ENCODE results near the gene MRPL55.

The MRPL55 gene

DNA sequence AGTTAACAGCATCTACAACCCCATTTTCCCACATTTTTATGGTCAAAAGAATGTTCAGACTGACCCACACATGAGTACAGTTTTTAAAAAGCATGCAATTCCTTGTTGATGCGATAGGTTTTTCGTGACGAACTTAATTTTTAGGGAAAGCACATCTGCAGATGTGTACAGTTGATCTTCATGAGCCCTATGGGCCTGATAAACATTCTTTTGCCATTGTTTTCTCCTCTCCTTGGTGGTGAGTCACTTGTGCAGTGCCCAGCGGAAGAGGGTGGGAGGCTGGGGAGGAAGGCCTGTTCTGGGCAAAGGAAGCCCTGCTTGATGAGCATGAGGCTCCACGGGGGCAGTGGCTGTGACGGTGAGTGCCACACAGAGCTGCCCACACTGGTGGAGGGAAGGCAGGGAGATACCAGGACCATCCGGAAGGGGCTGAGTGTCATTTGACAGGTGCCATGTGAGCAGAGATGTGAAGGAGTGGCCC lies 21.3 kb downstream of the MRPL55 start:
- H3K27me3 ChIP-seq = no peaks in the 10 kb centered on the region
- peak overlapping the region in 1 of 2 donors; percentile 21 for H3K4me3 ChIP-seq
- H3K4me1 ChIP-seq = peaks cover 8 to 89% (median 79%) of the 10 kb centered on the region in 4 donors
- TF ChIP-seq, protein P1, sequence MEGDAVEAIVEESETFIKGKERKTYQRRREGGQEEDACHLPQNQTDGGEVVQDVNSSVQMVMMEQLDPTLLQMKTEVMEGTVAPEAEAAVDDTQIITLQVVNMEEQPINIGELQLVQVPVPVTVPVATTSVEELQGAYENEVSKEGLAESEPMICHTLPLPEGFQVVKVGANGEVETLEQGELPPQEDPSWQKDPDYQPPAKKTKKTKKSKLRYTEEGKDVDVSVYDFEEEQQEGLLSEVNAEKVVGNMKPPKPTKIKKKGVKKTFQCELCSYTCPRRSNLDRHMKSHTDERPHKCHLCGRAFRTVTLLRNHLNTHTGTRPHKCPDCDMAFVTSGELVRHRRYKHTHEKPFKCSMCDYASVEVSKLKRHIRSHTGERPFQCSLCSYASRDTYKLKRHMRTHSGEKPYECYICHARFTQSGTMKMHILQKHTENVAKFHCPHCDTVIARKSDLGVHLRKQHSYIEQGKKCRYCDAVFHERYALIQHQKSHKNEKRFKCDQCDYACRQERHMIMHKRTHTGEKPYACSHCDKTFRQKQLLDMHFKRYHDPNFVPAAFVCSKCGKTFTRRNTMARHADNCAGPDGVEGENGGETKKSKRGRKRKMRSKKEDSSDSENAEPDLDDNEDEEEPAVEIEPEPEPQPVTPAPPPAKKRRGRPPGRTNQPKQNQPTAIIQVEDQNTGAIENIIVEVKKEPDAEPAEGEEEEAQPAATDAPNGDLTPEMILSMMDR (IDR thresholded peaks at IDR 0.05) = no peak
- intact Hi-C loops (cut with DNase I; ENCODE audit: low total_unique reads) = loop anchor here (10.0 kb wide), 3 partner anchors 323 to 1417 kb away; partner anchors contain the start of genes JMJD4, NUP133 and SNAP47
- no peaks in the 10 kb centered on the region for H3K36me3 ChIP-seq
- H3K9me3 ChIP-seq = no peaks in the 10 kb centered on the region
- DNase-seq = peak in 1 of 2 donors; percentile 63
- H3K27ac ChIP-seq = no peak overlapping the region

DNA sequence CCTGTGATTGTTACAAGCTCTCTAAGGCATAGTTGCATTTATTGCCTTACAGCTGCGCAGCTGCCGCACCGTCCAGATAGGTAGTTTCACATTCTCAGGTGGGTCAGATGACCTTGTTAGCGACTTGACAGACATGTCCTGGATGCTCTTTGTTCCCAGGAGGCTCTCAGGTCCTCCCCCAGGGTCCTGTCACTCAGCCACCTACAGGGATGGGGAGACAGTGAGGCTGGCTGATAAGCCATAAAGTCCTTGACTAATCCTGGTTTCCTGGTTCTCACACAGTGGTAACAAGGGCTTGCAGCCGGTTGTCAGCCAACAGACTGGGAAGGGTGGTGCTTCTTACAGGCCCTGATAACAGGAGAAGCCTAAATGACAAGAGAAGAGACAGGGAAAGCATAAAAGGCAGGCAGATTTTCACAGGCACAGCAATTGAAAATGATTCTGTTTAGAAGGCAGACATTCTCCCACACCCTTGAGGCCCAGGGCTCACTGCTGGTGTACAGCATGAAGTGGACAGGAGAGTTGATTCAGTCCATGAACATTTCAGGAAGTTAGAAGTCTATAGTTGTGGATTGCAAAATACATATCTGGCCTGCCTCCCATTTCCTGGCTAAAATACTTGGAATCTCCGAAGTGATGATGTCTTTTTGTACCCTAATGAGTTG lies 23.7 kb downstream of the MRPL55 start:
- Histone ChIP-seq H3K4me3 (peak overlapping the region; percentile 87 to 93), H3K36me3 (no peaks in the 10 kb centered on the region), H3K4me1 (peaks cover 8 to 79% (median 74%) of the 10 kb centered on the region in 4 donors), H3K27me3 (no peaks in the 10 kb centered on the region), H3K9me3 (no peaks in the 10 kb centered on the region), H3K27ac (peak overlapping the region; percentile 8 to 95)
- DNase-seq = no peak
- intact Hi-C loops (cut with DNase I; ENCODE audit: low total_unique reads) = loop anchor here (10.0 kb wide), 3 partner anchors 321 to 1419 kb away; partner anchors contain the start of genes JMJD4, NUP133 and SNAP47
- TF ChIP-seq, protein P1 (IDR thresholded peaks at IDR 0.05) = no peak

DNA sequence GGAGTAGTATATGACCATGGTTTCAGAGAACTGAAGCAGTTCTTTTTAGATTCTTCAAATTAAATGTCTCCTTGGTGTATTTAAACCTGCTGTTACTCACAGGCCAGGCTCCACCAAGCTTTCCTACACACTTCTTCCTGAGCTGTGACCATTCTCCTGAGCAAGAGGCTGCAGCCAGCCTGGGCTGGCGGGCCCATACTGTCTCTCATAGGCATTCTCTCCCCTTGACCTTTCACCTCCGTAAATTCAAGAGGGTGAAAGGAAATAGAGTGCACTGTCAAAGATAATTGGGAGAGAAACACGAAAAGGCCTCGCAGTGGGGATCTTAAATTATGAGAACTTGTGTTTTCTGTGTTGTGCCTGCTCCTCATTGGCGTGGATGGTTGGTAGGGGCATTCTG lies 24.3 kb downstream of the MRPL55 start:
- peak overlapping the region; percentile 95 to 100 for H3K27ac ChIP-seq
- no peaks in the 10 kb centered on the region for H3K36me3 ChIP-seq
- TF ChIP-seq, protein P1 (IDR thresholded peaks at IDR 0.05) = no peak
- H3K9me3 ChIP-seq = no peaks in the 10 kb centered on the region
- H3K4me1 ChIP-seq = peaks cover 2 to 77% (median 67%) of the 10 kb centered on the region in 4 donors
- intact Hi-C loops (cut with DNase I; ENCODE audit: low total_unique reads) = loop anchor here (5.0 to 10.0 kb wide), 4 partner anchors 320 to 1420 kb away; partner anchors contain the start of genes JMJD4, NUP133, RNF187 and SNAP47
- DNase-seq = no peak
- no peaks in the 10 kb centered on the region for H3K27me3 ChIP-seq
- H3K4me3 ChIP-seq = peak overlapping the region; percentile 87 to 93

DNA sequence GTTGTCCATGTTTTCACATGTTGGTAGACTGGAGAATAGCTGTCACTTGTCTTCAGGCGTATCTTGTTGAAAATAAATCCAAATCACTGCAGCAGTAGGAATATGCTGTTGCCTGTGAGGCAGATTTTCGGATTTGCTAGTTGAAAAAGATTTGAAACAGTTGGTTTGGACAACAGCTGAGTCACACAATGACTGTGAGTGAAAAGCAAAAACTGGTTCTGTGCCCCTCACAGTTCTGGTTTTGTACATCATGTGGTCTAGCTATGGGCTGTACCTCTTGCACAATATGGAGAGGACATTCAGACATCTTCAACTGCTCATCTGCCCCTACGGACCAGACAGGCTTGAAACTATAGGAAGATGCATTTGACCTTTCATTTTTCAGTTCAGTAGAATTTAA lies 24.8 kb downstream of the MRPL55 start:
- peaks cover 0 to 72% (median 63%) of the 10 kb centered on the region in 4 donors for H3K4me1 ChIP-seq
- H3K36me3 ChIP-seq = peaks cover 0 to 2% (median 0%) of the 10 kb centered on the region in 3 donors
- peak overlapping the region; percentile 95 to 100 for H3K27ac ChIP-seq
- no peaks in the 10 kb centered on the region for H3K27me3 ChIP-seq
- TF ChIP-seq, protein P1 (IDR thresholded peaks at IDR 0.05) = no peak
- intact Hi-C loops (cut with DNase I; ENCODE audit: low total_unique reads) = loop anchor here (5.0 to 10.0 kb wide), 4 partner anchors 320 to 1420 kb away; partner anchors contain the start of genes JMJD4, NUP133, RNF187 and SNAP47
- DNase-seq = no peak
- H3K9me3 ChIP-seq = no peaks in the 10 kb centered on the region
- peak overlapping the region; percentile 87 to 93 for H3K4me3 ChIP-seq

DNA sequence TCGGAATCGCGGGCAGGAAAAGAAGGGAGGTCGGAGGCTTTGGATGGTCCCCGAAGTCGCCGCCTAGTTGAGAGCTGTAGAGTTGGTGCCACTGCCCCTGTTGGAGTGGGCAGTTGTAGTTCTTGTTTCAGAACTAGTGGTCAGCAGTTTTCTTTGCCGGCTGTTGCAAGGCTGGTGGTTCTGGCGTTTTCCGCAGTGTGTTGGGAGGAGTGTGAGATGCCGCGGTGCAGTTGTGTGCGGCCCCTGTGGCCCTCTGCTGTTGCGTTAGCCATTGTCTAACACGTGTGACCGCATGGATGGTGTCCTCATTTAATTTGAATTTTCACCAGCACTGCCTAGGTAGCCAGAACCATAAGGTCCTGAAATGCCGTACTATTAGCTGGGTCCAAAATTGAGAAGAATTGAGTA lies 25.2 kb downstream of the MRPL55 start:
- Histone ChIP-seq H3K27me3 (no peaks in the 10 kb centered on the region), H3K4me1 (peaks cover 0 to 67% (median 58%) of the 10 kb centered on the region in 4 donors), H3K4me3 (peak overlapping the region; percentile 87 to 93), H3K36me3 (peaks cover 0 to 3% (median 0%) of the 10 kb centered on the region in 3 donors), H3K9me3 (no peaks in the 10 kb centered on the region), H3K27ac (peak overlapping the region; percentile 95 to 100)
- intact Hi-C loops (cut with DNase I; ENCODE audit: low total_unique reads) = loop anchor here (1.0 to 10.0 kb wide), 5 partner anchors 19 to 1421 kb away; partner anchors contain the start of genes C1orf35, JMJD4, NUP133 and RNF187
- no peak for DNase-seq
- TF ChIP-seq, protein P1 (IDR thresholded peaks at IDR 0.05) = no peak
